H9 (cell line): Measurements from ENCODE around the gene CYRIA. TPM values are rescaled to one million over a fixed set of nuclear protein-coding genes. Genes with fewer than 3 reads are reported as not detected.

Experiments
- DNase-seq: peaks from one replicate; pipeline ENCODE4 v3.0.0-alpha.2; 2017
- H2AFZ ChIP-seq: one replicate; pipeline ENCODE4 v1.6.1; 2013; ENCODE audit warnings: mild to moderate bottlenecking, low read length, control low read depth, moderate library complexity
- H2AK5ac ChIP-seq: 2 replicates; pipeline ENCODE4 v1.6.1; 2013; ENCODE audit warnings: low read length, control low read depth, mixed read lengths; ENCODE audit not compliant: insufficient read length
- H2BK120ac ChIP-seq: one replicate; pipeline ENCODE4 v1.6.1; 2013; ENCODE audit warnings: low read depth, mild to moderate bottlenecking, low read length, control low read depth, inconsistent platforms; ENCODE audit not compliant: poor library complexity, severe bottlenecking
- H2BK12ac ChIP-seq: 2 replicates; pipeline ENCODE4 v1.6.1; 2013; ENCODE audit warnings: low read length, control low read depth, mixed read lengths, low read depth; ENCODE audit not compliant: insufficient read length
- H2BK15ac ChIP-seq: 2 replicates; pipeline ENCODE4 v1.6.1; 2013; ENCODE audit warnings: low read depth, low read length, control low read depth
- H2BK20ac ChIP-seq: one replicate; pipeline ENCODE4 v1.6.1; 2013; ENCODE audit warnings: low read depth, mild to moderate bottlenecking, low read length, control low read depth, inconsistent platforms; ENCODE audit not compliant: poor library complexity, severe bottlenecking
- H2BK5ac ChIP-seq: 2 replicates; pipeline ENCODE4 v1.6.1; 2013; ENCODE audit warnings: low read length, control low read depth, mixed read lengths; ENCODE audit not compliant: insufficient read length
- H3K14ac ChIP-seq: 2 replicates; pipeline ENCODE4 v1.6.1; 2013; ENCODE audit warnings: low read length, control low read depth; ENCODE audit not compliant: insufficient read depth
- H3K18ac ChIP-seq: 2 replicates; pipeline ENCODE4 v1.6.1; 2013; ENCODE audit warnings: low read depth, mild to moderate bottlenecking, mixed read lengths, low read length, control low read depth; ENCODE audit not compliant: insufficient read length
- H3K23ac ChIP-seq: 2 replicates; pipeline ENCODE4 v1.6.1; 2013; ENCODE audit warnings: low read length, control low read depth, mixed read lengths, low read depth; ENCODE audit not compliant: insufficient read length
- H3K23me2 ChIP-seq: 2 replicates; pipeline ENCODE4 v1.6.1; 2013; ENCODE audit warnings: low read depth, mild to moderate bottlenecking, mixed read lengths, low read length, control low read depth; ENCODE audit not compliant: insufficient read length, poor library complexity, severe bottlenecking
- H3K27ac ChIP-seq: 2 replicates; pipeline ENCODE4 v1.5.1; 2013; ENCODE audit warnings: low read length, control low read depth, mixed read lengths, low read depth; ENCODE audit not compliant: insufficient read length
- H3K27me3 ChIP-seq: 2 replicates; pipeline ENCODE4 v1.6.1; 2013; ENCODE audit warnings: low read length, control low read depth, inconsistent platforms; ENCODE audit not compliant: insufficient read depth
- H3K4ac ChIP-seq: 2 replicates; pipeline ENCODE4 v1.6.1; 2013; ENCODE audit warnings: low read depth, mild to moderate bottlenecking, control low read depth, inconsistent platforms, low read length, moderate library complexity
- H3K4me1 ChIP-seq: 2 replicates; pipeline ENCODE4 v1.6.1; 2013; ENCODE audit warnings: low read length, control low read depth, inconsistent platforms; ENCODE audit not compliant: insufficient read depth
- H3K4me2 ChIP-seq: 2 replicates; pipeline ENCODE4 v1.6.1; 2013; ENCODE audit warnings: low read length, control low read depth, mixed read lengths; ENCODE audit not compliant: insufficient read length, insufficient read depth
- H3K56ac ChIP-seq: 2 replicates; pipeline ENCODE4 v1.6.1; 2013; ENCODE audit warnings: low read depth, mild to moderate bottlenecking, mixed read lengths, low read length, control low read depth; ENCODE audit not compliant: insufficient read length
- H3K79me1 ChIP-seq: 2 replicates; pipeline ENCODE4 v1.6.1; 2013; ENCODE audit warnings: low read depth, mild to moderate bottlenecking, moderate library complexity, low read length, control low read depth, inconsistent platforms; ENCODE audit not compliant: insufficient read depth, poor library complexity, severe bottlenecking
- H3K79me2 ChIP-seq: 2 replicates; pipeline ENCODE4 v1.6.1; 2013; ENCODE audit warnings: low read length, control low read depth, inconsistent platforms; ENCODE audit not compliant: insufficient read depth
- H3K9ac ChIP-seq: 2 replicates; pipeline ENCODE4 v1.6.1; 2013; ENCODE audit warnings: low read length, control low read depth, mixed read lengths; ENCODE audit not compliant: insufficient read length; ENCODE audit errors: extremely low read depth
- H3K9me3 ChIP-seq: one replicate; pipeline ENCODE4 v1.6.1; 2013; ENCODE audit warnings: low read depth, low read length, inconsistent platforms; ENCODE audit not compliant: control insufficient read depth
- H3T11ph ChIP-seq: one replicate; pipeline ENCODE4 v1.6.1; 2013; ENCODE audit warnings: mild to moderate bottlenecking, low read length, control low read depth, inconsistent platforms
- H4K20me1 ChIP-seq: one replicate; pipeline ENCODE4 v1.6.1; 2013; ENCODE audit not compliant: control insufficient read depth, insufficient read length, insufficient read depth
- H4K5ac ChIP-seq: 2 replicates; pipeline ENCODE4 v1.6.1; 2013; ENCODE audit warnings: low read depth, mild to moderate bottlenecking, mixed read lengths, low read length, control low read depth; ENCODE audit not compliant: insufficient read length
- H4K8ac ChIP-seq: replicated peaks from 2 replicates; pipeline ENCODE4 v1.6.1; 2013; ENCODE audit warnings: low read length, control low read depth, mixed read lengths, low read depth; ENCODE audit not compliant: insufficient read length
- H4K91ac ChIP-seq: 2 replicates; pipeline ENCODE4 v1.6.1; 2013; ENCODE audit warnings: low read depth, mild to moderate bottlenecking, moderate library complexity, mixed read lengths, low read length, control low read depth; ENCODE audit not compliant: insufficient read length
- H3K27ac Mint-ChIP-seq, 3 experiments: 2 replicates in 2 of 3; 3 replicates in 1 of 3; pipeline ENCODE4 v1.8.0; 2020 to 2021; ENCODE audit warnings: mixed read lengths in 3 of 3, mild to moderate bottlenecking in 1 of 3, moderate library complexity in 1 of 3
- H3K27me3 Mint-ChIP-seq: 2 replicates; pipeline ENCODE4 v1.8.0; 2021; ENCODE audit warnings: low read depth, mild to moderate bottlenecking, moderate library complexity, mixed read lengths
- H3K36me3 Mint-ChIP-seq, 3 experiments: 2 replicates in 2 of 3; 3 replicates in 1 of 3; pipeline ENCODE4 v1.8.0; 2020 to 2021; ENCODE audit warnings: low read depth in 3 of 3, mixed read lengths in 3 of 3; ENCODE audit not compliant: insufficient read depth in 1 of 3
- H3K4me1 Mint-ChIP-seq, 2 experiments: 2 replicates each; pipeline ENCODE4 v1.8.0; 2020; ENCODE audit warnings: mixed read lengths in 2 of 2
- H3K4me3 Mint-ChIP-seq, 2 experiments: 2 replicates in 1 of 2; 3 replicates in 1 of 2; pipeline ENCODE4 v1.8.0; 2020 to 2021; ENCODE audit warnings: mild to moderate bottlenecking in 2 of 2, mixed read lengths in 2 of 2, moderate library complexity in 1 of 2
- H3K9me3 Mint-ChIP-seq, 2 experiments: 2 replicates in 1 of 2; 3 replicates in 1 of 2; pipeline ENCODE4 v1.8.0; 2020; ENCODE audit warnings: mild to moderate bottlenecking in 2 of 2, mixed read lengths in 2 of 2, moderate library complexity in 1 of 2
- CTCF ChIP-seq: fragments of 200-600 bp; sonication (generic); conservative IDR thresholded peaks from 3 replicates; pipeline ENCODE4 v1.8.0; 2021; ENCODE audit warnings: antibody characterized with exemption, mild to moderate bottlenecking
- WGBS: extraction: QIAGEN DNeasy Blood & Tissue Kit; methylation state at CpG from one replicate; pipeline ENCODE4 v1.1.7; 2013; ENCODE audit warnings: missing lambda C conversion rate, low lambda C conversion rate, mixed read lengths; ENCODE audit not compliant: insufficient read length; ENCODE audit errors: extremely low coverage; 5-methylcytosine and 5-hydroxymethylcytosine counted together
- total RNA-seq: library from RNA; stranded (reverse); gene quantifications from 2 replicates; pipeline ENCODE4 v1.2.1, GENCODE V29; 2021

Gene CYRIA
- total RNA-seq, 1 experiment from 2014 or later = 2.3 TPM

- H3K9me3 ChIP-seq = no peaks in the 10 kb centered on the region
- H3K4me1 ChIP-seq = peaks cover 4% of the 10 kb centered on the region; the same call in 1 of the 2 replicates
- Mint-ChIP-seq H3K4me1 (peaks cover 27 to 28% of the 10 kb centered on the region in 2 experiments), H3K27me3 (peaks cover 3% of the 10 kb centered on the region; the same call in 1 of the 2 replicates), H3K36me3 (no peaks in the 10 kb centered on the region), H3K4me3 (no peak overlapping the region), H3K9me3 (no peaks in the 10 kb centered on the region), H3K27ac (no peak overlapping the region)
- H2BK5ac ChIP-seq = no peak overlapping the region
- no peaks in the 10 kb centered on the region for H3K79me1 ChIP-seq
- no CpG with 5 or more reads among the region's 1 CpG for WGBS
- no peaks in the 10 kb centered on the region for H3K27me3 ChIP-seq
- no peak overlapping the region for H2BK12ac ChIP-seq
- H3K14ac ChIP-seq = no peak overlapping the region
- H2BK20ac ChIP-seq = no peak overlapping the region
- no peak overlapping the region for H3K23ac ChIP-seq
- H4K5ac ChIP-seq = no peak overlapping the region
- H3K4me2 ChIP-seq = no peak overlapping the region
- H2AK5ac ChIP-seq = no peak overlapping the region
- no peak overlapping the region for H3T11ph ChIP-seq
- TF ChIP-seq CTCF = no peak
- no peak overlapping the region for H4K91ac ChIP-seq
- H3K27ac ChIP-seq = no peak overlapping the region
- no peaks in the 10 kb centered on the region for H3K23me2 ChIP-seq
- no peak overlapping the region for H2BK15ac ChIP-seq
- no peak overlapping the region for H3K56ac ChIP-seq
- no peak overlapping the region for H3K9ac ChIP-seq
- no peak overlapping the region for H3K18ac ChIP-seq
- no peak overlapping the region for H2BK120ac ChIP-seq
- no peaks in the 10 kb centered on the region for H4K20me1 ChIP-seq
- H4K8ac ChIP-seq = no peak overlapping the region
- no peak overlapping the region for H3K4ac ChIP-seq
- DNase-seq = no peak
- H3K79me2 ChIP-seq = no peaks in the 10 kb centered on the region
- H2AFZ ChIP-seq = no peak overlapping the region
Observed at GRCh38 chr2:16624436-16624780, 41.2 kb downstream of the CYRIA start.
